Stimulated activated CD8-positive, alpha-beta memory T cell treated with anti-CD3 and anti-CD28 coated beads, Interleukin-7, amount 100 ng/mL, for 4 hours (primary cell): ENCODE measurements around the gene RHBDD1.

ENCODE experiments used
- DNase-seq, 2 donors: peaks; one replicate each; pipeline ENCODE4 v3.0.0-alpha.2; 2020; ENCODE audit warnings: low read depth in 2 of 2

RHBDD1 gene

DNA sequence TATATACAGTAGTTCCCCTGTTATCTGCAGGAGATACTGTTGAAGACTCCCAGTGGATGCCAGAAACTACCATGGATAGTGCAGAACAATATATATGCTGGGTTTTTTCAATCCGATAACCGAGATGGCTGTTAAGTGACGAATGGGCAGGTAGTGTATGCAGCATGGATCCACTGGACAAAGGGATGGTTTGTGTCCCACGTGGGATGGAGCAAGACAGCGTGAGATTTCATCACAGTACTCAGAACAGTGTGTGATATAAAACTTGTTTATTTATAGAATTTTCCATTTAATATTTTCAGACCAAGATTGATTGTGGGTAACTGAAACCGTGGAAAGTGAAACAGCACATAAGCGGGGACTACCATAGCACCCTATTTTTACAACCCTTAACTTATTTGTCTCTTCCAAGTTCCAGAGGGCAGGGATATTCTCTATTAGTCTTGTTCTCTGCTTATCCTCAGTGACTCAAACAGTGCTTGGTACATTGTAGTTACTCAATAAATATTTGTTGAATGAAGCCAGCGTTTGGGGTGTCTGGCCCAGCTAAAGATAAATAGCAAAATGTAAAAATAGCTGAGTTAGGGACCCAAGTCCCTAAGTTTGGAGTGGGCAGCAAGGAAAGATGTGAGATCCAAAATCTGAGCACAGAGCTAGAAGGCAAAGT lies 50.0 kb downstream of the RHBDD1 start:
- DNase-seq = no peak

DNA sequence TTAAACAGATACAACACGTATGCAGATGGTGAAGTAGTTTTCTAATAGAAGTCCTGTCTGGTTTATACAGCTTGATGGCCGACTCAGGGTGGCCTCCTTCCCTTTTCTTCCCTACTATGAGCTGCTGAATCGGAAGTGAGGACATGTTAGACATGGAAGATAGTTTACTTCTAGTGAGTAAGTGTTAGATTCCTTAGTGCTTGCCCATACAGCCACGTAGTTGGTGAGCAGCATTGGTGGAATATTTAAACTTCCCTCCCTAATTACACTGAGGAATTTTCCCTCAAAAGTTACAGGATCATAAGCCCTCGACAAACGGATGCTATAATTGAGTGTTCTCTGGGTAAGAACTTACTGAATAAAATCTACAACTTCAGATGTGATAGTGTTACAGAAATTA lies 52.1 kb downstream of the RHBDD1 start:
- no peak for DNase-seq

DNA sequence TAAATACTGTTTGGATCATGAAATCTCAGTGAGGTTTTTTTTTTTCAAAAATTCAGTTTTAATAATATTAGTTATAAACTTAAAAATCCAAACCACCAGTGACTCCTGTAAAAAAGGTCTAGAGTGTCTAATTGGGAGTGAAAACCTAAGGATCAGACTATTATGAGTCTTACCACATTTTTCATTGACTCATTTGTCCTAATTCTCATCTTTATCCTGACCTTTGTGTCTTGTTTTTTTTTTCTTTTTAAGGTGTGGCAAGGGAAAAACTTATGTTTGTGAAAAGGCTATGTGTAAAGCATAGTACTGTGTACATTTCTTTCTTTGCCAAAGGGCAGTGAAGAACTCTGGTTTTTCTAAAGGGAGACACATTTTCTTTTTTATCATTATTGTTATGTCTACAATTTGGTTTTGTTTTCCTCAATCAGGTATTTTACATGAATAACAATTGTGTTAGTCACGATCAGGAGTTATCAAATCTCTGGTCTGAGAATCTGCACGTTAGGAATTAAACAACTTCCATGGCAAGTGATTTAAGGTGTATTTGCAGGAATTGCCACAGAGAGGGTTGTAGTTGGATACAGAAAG lies 52.6 kb downstream of the RHBDD1 start:
- DNase-seq = no peak

DNA sequence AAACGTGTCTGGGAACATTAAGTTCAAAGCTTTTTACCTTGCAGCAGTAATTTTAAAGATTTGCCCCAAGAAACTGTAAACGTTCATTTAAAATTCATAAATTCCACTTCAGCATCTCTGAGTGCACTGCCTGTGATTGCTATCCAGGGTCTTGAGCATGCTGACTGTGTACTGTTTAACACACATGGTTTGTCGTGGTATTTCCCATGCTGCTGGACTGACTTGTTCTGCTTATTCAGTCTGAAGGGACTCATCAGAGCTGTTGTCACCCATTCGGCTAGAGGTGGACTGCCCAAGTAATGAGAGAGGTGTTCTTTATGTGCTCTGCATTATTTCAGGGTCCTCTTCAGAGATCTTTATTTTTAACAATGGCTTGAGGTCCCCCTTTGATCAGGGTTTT lies 53.1 kb downstream of the RHBDD1 start:
- DNase-seq = no peak

DNA sequence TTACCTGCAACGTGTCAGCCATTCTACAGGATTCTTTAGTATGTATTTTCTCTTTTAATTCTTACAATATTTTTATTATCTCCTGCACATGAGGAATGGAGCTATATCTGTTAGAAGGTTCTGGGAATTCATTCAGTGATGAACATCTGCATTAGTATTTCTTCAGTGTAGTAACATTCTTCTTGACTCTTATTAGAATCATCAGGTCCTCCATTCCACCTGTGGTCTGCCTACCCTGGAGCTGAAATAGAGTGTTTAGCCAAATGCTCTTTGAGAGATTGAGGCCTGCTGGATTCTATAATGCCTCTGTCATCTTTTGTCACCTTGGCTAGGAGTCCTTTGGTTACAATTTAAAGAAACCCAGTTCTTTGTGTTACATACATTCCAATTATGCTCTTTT lies 54.4 kb downstream of the RHBDD1 start:
- no peak for DNase-seq

DNA sequence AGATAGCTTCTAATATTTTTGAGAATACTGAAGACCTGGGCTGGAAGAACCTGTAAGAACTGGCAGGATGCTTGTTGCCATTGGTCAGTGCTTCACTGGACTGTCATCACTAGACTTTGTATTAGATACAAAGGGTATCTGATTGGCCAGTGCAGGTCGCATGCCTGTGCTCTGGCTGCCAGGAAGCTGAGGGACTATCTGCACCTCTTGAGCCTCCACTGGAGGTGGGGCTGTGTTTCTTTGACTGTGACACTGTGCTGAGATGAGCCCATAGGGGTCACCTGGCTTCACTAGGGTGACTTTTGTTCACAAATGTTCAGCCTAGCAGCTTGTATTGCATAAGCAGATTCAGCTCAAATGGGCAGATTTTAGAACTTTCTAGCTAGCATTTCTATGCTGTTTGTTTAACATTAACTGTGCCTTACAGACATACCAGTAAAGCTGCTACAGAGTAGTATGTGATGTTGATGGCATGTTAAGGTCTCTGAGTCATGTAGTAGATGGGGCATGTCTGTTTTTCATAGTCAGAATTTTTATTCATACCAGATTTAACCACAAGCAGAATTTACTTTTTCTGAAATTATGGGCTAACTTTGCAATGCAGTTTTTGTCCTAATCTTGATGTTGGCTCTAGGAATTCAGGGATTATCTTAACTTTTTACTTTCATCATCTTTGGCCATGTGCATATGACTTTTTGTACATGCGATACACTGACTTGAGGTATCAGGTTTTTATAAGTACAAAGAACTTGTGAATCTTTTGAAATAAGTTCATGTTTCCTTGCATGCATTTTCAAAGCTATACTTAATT lies 56.1 kb downstream of the RHBDD1 start:
- no peak for DNase-seq

DNA sequence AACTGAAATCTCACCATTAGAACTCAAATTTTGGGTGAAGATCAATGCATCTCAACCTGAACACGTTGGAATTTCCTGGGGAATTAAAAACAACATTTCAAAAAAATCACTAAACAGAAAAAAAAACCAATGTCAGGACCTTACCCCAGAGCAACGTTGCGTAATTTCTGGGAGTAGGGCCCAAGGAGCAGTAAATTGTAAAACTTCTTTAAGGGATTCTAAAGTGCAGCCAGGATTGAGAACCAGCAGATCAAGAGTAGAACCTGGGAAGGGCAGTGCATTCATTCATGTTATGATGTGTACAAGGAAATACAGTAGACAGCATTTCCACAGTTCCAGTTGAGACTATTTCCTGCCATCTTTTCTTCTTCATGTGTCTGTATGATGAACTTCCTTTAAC lies 56.9 kb downstream of the RHBDD1 start:
- DNase-seq = no peak

DNA sequence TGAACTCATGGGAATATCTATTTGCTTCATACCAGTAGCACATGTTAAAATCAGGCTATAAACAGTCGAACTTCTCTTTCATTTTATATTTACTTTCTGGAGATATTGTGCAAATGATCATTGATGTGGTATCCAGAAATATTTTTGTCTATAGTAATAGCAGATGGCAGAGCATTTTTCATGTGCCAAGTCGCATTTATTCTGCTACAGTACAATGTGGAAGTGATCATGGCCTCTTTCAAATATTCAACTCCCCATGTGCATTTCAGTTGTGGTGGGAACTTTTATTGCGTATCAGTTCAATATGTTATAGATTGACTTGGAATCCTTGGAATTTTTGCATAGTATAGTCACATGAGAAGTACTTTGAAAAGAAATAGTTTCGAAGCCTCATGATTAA lies 57.4 kb downstream of the RHBDD1 start:
- DNase-seq = no peak

DNA sequence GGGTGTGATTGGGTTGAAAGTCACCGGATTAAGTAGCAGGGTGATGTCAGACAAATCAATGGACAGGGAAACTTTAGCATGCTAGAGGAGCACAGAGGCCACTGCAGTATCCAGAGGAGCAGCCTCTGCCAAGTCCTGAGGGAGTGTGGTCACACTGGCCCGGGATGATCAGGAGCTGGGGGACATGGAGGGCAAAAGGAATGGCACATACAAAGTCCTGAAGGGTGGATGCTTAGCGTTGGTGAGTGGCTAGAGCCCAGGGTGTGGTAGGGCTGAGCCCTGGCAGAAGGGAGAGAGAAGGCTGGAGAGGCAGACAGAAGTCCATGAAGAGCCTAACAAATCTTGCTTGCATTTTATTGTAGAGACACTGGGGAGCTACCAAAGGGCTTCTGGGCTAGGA lies 58.9 kb downstream of the RHBDD1 start:
- DNase-seq = no peak

DNA sequence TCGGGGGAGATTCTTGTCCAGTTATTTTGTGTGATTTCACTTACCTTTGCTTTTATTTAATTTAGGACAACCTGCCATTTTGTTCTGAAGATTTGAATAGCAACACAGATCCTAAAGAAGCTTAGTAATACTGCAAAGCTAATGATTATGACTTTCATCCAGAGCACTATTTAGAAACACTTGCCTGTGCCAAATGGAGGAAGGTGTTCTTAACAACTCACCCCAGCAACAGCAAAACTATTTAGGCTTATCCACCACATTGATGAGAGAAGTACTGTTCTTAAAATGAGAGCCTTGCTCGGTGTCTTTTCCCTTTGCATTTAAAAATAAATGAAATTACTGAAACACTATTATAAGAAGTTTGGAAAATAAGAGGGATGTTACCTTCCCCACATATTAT lies 59.7 kb downstream of the RHBDD1 start:
- DNase-seq = no peak

DNA sequence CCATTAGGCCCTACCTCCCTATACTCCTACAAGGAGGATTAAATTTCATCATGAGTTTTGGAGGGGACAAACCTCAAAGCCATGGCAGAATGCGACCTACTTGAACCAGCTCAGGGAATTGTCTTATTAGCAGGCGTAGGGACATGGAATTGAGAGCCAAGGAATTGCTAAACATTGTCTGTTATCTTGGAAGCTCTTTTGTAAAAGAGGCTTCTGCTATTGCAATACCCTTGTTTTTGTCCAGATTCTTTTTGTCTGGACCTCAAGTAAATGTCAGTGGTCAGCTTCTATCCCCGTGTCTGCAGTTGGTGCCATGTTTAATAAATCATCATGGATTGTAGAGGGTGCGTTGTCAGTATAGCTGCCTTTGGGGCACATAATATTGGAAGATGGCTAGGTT lies 62.3 kb downstream of the RHBDD1 start:
- DNase-seq = no peak

DNA sequence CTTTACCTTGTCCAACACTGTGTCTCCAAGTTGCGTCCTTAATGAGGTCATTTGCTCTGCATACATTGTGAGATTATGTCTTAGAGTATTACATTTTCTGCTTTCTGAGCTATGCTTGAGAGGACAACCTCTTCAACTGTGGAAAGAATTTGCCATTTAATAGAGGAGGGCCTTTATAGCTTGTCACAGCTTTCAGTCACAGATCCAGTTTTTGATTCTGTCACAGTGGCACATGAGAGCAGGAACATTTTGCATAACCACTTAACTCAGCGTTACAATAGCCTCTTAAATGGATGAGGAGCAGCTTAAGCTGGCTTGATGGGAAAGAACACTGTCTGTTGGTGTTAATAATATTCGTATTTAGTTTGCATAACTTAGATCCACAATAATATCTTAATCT lies 63.0 kb downstream of the RHBDD1 start:
- DNase-seq = no peak

DNA sequence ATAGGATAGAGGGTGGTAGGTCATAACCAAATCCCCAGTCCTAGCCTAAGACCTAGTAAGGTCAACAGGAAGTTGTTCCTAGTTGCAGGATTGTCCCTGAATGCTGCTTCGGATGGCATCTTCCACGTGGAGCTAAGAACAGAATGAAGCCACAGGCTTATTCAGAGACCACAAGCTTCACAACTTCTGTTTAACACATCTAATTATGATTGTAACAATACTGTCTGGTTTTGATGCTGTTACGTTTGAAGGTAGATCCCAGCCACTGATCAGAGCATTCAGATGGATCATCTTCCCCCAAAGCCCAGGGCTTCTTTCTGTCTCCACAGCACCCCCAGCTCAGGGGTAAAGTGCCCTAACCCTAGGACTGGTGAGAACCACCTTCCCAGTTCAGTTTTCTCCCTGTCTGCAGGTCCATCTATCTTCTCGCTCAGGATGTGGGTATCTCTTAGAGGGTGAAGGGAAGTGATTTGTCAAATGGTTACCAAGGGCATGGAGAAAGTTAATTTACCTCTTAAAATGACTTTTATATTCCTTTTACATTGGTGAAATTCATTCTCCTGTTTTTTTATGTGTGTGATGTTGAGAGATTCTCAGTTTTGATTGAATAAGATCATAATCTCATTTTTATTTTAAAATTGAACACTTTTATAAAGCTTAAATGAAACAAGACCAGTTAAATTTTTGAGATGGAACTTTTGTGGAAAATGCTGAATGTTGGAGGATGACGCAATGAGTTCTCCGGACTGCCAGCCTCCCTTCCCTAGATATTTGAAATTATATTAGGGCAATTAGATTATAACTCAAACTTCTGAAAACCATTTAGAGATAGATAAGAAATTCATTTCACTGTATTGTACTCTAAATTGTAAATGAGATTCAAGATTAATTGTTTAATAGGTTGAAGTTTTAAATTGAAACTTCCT lies 66.5 kb downstream of the RHBDD1 start:
- no peak for DNase-seq

DNA sequence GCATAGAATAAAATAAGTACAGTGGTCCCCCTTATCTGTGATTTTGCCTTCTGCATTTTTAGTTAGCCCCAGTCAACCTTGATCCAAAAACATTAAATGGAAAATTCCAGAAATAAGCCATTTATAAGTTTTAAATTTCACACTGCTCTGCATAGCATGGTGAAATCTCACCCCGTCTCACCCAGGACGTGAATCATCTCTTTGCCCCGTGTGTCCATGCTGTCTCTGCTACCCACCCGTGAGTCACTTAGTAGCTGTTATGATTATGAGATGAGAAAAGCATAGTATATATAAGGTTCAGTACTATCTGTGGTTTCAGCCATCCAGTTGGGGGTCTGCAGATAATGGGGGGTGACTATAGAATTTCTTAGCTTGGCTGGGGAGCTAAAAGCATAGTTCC lies 67.3 kb downstream of the RHBDD1 start:
- no peak for DNase-seq

DNA sequence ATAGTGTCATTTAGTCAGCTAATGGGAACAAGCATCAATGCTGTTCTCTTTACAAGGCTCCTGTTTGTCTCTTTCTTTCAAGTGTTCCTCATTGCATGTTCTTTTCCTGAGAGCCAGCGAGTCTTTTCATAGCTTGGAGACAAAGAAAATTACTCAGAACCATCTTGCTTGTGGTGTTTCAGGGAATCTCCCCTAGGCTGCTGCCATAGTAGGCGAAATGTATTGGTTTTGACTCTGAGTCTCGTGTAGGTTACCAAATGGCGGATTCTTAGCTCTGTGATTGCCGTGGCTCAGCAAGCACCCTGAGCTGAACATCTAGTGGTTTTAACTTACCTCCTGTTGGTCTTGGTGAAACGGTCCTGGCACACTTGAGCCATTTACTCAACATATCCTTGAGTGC lies 68.7 kb downstream of the RHBDD1 start:
- no peak for DNase-seq

DNA sequence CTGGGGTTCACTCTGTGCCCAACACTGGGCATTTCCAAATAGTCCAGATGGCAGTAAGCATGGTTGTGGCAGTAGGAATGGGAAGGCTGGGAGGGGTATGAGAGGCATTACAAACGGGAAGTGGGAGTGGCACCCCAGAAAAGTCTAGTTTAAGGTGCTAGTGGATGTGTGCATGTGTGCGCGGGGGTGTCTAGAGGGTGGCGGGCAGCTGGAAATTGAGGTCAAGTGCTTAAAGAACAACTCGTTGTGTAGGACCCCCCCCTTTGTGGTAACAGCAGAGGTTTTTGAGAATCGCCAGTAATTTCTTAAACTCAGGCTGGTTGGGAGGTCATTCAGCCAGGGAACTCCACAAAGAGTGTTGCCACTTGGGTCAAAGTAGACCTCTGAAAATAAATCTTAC lies 69.9 kb downstream of the RHBDD1 start:
- DNase-seq = no peak

DNA sequence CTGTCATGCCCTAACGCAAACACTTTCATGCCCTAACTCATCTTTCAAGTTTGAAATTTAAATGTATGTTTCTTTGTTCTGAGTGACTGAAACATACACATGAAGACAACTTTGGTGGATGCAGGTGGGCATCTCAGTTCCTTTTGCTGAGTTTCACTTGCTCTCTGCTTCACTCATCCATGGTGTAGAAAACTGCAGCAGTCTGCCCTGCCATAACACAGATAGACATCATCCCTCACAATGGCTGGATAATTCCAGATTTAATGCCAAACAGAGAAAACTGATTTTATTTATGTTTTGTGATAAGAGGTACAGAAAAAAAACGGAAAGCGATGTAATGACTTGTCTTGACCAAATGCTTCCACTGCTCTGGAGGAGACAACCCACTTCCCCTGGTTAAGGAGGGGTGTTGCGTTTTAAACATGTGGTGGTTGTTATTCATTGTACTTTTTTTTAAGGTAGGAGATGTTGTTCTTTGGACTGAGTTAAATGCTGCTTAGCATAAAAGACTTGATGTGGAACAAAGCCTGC lies 70.4 kb downstream of the RHBDD1 start:
- no peak for DNase-seq

DNA sequence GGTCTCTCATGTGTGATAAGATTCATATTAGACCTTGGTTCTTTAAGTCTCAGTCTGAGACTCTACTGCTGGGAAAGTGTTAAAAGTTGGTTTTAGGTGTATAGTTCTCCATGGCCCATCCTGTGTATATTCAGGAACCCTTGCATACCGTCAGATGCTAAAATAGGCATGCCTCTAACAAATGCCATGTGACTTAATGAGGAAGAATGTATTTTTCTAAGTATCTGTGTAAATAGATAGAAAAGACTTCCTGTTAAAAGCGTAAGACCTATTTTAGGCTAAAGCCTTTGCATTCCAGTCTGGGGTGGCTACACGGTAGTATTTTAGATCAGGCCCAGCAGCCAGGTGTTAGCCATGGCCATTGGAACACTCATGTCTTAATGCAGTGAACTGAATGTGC lies 73.3 kb downstream of the RHBDD1 start:
- no peak for DNase-seq

DNA sequence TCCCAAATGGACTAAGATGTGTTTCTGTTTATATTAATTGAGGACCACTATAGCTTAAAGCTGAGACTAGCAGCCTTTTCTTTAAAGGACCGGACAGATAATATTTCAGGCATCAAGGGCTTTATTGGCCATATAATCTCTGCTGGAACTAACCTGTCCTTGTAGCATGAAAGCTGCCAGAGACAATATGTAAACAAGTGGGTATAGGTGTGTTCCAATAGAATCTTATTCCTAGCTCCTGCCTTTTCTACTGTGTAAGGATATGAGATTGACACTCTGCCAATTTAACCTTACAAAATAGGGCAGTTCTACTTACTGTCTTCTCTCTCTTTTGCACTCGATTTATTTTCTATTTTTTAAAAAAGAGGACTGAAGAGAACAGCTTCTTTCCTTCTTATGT lies 74.0 kb downstream of the RHBDD1 start:
- DNase-seq = no peak

DNA sequence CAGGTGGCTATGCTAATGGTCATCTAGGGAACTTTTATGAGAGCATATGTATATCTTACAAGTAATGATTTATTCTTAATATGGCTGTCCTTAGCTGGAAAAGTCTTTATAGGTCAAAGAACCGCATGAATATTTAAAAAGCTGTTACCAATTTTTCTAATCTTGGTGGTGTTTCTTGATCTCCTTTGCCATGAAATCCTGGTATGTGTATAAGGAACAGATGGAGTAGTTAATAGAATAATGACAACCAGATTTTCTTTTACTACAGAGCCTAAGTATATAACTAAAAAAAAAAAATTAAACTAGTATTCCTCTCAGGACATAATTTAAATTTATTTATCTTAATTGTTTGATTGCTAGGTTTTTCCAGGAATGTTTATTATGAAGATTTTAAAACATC lies 74.5 kb downstream of the RHBDD1 start:
- no peak for DNase-seq

DNA sequence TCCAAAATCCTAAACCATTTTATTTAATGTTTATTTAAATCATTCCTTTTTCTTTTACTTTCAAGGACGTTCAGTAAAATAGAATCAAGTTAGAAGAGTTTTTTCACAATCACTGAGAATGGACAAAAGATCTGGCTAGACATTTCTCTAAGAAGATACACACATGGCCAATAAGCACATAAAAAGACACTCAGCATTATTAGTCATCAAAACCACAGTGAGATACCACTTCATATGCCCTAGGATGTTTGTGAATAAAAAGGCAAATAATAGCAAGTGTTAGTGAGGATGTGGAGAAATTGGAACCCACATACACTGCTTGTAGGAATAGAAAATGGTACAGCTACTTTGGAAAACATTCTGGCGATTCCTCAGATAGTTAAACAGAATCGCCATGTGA lies 76.1 kb downstream of the RHBDD1 start:
- no peak for DNase-seq

DNA sequence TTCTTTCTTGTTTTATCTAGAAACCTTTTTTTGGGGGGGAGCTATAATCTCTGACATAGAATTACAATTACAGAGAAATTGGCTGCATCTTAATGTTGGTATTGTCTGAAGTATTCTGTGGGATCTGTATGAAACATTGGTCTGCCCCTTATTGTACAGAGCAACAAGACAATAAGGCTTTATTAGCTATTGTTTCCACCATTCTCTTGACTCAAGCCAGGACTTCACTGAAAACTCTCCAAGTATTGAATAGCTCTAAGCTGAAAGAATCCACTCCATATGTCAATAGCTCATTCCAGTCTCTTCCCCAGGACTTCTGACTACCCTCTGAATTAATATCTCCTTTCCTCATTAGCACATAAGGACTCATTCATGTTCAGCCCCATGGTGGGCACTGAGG lies 77.8 kb downstream of the RHBDD1 start:
- DNase-seq = no peak
